Activated CD8-positive, alpha-beta memory T cell treated with anti-CD3 and anti-CD28 coated beads, Interleukin-2, amount 50 U/mL, for 1 hour (primary cell): ENCODE measurements around the gene JAK3.
A peak's percentile ranks its signal among the peaks of the same experiment; 100 is the strongest.

ENCODE experiments used
- DNase-seq: peaks from one replicate; pipeline ENCODE4 v3.0.0-alpha.2; 2020; ENCODE audit errors: extremely low read depth

Gene JAK3

GRCh38 chr19:17865364-17866311 lies 17.9 kb upstream of the JAK3 start:
- no peak for DNase-seq

DNA sequence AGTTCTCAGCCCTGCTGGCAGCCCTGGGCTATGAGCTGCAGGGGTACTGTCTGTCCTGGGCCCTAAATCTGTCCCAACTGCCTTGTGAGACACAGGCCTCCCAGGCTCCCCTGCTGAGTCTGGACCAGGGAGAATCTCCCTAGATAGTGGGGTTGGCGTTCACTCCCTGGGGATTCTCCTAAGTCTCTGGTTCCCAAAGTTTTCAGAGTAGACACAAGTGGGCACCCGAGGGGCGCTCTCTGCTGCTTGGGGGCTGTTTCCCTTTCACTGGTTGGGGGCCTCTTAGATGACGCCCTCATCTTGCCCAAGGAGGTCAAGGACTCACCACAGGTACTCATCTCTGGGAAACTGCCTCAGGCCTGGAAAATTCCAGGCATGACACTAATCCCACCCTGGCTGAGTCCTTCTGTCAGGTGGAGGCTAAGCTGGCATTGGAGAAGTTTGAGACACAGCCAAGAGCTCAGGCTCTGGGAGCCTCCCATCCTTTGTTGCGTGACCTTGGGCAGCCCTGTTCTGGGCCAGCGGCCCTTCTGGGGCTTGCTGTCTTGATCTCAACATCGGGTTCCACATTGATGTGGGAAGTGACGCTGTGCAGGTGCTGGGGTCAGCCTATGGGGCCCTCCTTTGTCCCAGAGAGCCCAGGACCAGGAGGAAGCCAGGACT lies 15.9 kb upstream of the JAK3 start:
- DNase-seq = no peak

GRCh38 chr19:17862711-17863519 lies 15.1 kb upstream of the JAK3 start:
- DNase-seq = no peak

- no peak for DNase-seq
Observed at GRCh38 chr19:17861542-17862402, 14.0 kb upstream of the JAK3 start.

- no peak for DNase-seq
Observed at GRCh38 chr19:17860993-17861360, 13.2 kb upstream of the JAK3 start.

DNA sequence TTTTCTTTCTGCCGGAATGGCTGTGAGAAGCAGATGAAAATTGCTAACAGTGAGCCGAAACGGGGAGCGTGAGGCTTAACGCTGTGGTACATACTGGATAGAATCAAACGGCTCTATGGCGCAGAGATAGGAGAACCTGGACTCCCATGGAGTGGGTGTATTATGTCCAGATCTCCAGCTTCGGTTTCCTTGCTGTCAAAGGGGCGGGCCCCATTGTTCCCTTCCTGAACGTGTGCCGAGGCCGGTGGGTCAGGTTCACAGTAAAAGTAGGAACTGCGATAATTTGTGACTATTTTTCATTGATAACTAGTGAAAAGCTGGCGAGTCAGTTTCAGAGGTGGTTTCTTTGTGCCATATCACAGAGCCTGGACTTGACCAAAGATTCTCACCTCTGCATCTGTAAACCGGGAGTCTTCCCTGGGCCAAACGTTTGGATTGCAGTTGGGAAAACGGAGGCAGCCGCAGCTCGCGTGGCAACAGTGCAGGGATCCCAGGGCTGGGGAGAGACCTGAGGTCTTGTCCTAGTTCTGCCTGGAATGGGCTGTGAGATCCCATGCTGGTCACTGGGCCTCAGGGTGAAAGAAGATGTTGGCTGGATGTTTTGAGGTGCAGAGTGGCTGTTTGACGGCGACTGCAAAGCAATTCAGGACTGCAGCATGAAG lies 12.7 kb upstream of the JAK3 start:
- DNase-seq = no peak

DNA sequence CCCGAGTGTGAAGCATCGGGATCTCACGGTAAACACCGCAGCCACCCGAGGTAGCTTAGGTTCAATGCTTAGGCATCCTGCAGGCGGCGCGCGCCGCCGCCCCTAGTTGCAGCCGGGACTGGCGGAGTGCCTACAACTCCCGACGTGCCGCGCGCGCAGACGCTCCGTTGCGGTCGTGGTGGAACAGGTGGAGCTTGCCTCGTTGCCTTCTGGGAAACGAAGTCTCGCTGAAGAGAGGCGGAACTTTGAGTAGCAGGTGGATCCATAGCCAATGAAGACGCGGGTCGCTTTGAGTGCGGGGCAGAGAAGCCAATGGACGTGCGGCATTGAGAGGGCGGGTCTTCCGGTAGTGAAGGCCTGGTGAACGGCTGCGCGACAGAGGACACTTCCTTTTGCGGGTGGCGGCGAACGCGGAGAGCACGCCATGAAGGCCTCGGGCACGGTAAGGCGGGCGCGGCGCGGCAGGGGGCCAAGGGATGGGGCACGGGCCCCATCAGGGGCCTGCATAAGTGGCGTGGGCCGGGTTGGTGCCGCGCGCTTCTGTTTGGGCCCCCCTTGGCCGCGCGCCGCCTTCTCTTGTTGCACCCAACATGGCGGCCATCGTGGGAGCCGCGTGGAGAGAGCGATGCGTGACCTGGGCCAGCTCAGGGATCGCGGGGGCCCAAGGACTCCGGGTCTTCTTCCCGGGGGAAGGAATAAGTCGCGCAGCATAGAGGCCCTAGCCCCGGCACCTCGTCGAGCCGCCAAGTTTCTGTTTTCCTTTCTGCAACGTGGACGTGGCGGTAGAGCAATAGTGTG lies 11.9 kb upstream of the JAK3 start, which contains the start of gene RPL18A:
Gene RPL18A, plus strand, starts transcription at position 378 of the 798 bp plus-strand sequence. Its CDS starts 47 bp downstream, at position 425.
- DNase-seq = peak; percentile 97

- DNase-seq = peak; percentile 51
Observed at GRCh38 chr19:17855280-17856152, 7.7 kb upstream of the JAK3 start.

GRCh38 chr19:17854061-17854460 lies 6.3 kb upstream of the JAK3 start:
- DNase-seq = no peak

GRCh38 chr19:17848595-17849292 lies 962 bp upstream of the JAK3 start:
- DNase-seq = no peak

DNA sequence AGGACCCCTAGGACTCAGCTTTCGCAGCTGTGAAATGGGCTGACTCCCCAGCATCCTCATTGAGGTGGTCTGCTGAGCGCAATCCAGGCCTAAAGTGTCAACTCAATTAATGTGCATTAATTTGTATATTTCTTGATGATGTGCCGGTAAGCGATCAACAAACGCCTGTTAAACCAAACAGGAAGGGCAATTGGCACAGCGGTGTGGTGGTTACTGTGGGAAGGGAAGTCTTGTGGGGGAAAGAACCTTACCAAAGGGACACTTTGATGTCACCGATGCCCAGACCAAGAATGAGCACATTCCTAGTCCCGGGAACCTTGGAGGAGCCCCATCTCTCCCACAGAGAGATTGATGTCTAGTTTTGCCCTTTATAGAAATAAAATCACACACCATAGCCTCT lies 1.6 kb downstream of the JAK3 start:
- DNase-seq = no peak

- DNase-seq = no peak
Observed at GRCh38 chr19:17843908-17844490, 3.8 kb downstream of the JAK3 start.

DNA sequence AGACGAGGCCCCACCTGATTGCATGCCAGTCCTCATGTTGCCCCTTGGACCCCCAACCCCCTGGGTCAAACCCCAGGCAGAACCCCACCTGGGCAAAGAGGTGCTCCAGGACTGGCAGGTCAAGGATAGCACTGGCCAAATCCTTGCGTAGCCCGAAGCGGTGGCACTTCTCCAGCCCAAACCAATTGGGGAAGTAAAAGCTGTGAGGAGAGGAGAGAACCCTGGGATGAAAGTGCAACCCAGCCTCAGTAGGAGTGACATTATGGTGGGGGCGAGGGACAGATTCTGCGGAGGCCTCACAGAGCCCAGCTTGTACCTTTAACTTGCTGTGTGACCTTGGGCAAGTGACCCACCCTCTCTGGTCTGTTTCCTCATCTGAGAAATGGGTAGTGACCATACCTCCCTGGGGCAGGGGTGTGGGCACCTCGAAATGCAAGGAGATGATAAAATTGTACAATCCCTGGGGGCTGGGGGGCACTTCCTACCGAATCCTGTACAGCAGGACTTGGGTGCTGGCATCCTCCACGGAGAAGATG lies 4.4 kb downstream of the JAK3 start:
- DNase-seq = no peak

GRCh38 chr19:17842663-17843291 lies 5.0 kb downstream of the JAK3 start:
- no peak for DNase-seq

- DNase-seq = no peak
Observed at GRCh38 chr19:17841810-17842662, 5.7 kb downstream of the JAK3 start.

GRCh38 chr19:17841371-17841809 lies 6.4 kb downstream of the JAK3 start:
- DNase-seq = no peak
